GM18873 (cell line): ENCODE data around the gene MYO3B.
"Not testable (repeated sequence)": the region's sequence is repeated elsewhere in the genome, so short reads cannot be mapped to it uniquely, and the experiment has no call there.

Source experiments
- ATAC-seq: cut with Tn5 transposase; IDR thresholded peaks from one replicate; pipeline ENCODE4 v1.9.1; 2021; ENCODE audit warnings: mild to moderate bottlenecking, moderate library complexity, moderate number of reproducible peaks; ENCODE audit not compliant: unreplicated experiment, low FRiP score

MYO3B gene

GRCh38 chr2:170206805-170207407 is 29.0 kb downstream of the MYO3B start:
- ATAC-seq = no peak

- ATAC-seq = no peak
These were observed 30.0 kb downstream of the MYO3B start for GRCh38 chr2:170207901-170208300.

- no peak for ATAC-seq
These were observed 31.0 kb downstream of the MYO3B start for GRCh38 chr2:170208967-170209366.

DNA sequence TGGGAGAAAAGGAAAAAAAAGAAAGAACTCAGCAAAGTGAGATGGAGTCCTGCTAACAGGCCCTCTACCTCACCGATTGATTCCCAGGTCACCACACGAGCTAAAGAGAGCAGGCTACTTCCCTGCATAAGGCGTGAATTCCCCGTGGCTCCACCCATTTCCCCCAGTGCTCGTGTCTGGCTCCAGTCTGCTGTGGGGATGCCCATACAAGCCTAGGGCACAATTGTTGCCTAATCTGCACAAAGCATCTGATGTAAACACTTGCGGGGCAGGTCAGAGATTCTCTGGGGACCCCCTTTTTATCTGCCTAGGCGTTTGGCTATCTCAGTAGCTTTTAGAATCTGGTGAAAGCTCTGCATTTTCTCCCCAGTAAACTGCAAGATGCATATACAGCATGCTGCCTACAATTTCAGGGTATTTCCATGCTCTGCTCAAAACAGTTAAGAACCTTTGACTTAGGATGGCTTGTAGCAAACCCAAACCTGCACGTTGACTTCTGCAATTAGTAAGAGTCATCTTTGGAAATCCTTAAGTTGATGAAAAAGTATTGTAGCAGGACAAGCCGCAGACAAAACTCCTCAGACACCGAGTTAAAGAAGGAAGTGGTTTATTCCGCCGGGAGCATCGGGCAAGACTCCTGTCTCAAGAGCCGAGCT is 34.8 kb downstream of the MYO3B start:
- no peak for ATAC-seq

DNA sequence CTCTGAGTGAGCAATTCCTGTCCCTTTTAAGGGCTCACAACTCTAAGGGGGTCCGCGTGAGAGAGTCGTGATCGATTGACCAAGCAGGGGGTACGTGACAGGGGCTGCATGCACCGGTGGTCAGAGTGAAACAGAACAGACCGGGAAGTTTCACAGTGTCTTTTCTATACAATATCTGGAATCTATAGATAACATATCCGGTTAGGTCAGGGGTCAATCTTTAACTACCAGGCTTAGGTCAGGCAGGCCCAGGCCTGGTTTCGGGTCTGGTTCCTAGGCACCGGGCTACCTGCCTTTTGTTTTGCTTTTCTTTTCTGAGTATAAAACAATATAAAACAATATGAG is 35.3 kb downstream of the MYO3B start:
- ATAC-seq = not testable (repeated sequence)

GRCh38 chr2:170213651-170214050 is 35.7 kb downstream of the MYO3B start:
- no peak for ATAC-seq

GRCh38 chr2:170214309-170214948 is 36.5 kb downstream of the MYO3B start:
- ATAC-seq = peak; percentile 47

DNA sequence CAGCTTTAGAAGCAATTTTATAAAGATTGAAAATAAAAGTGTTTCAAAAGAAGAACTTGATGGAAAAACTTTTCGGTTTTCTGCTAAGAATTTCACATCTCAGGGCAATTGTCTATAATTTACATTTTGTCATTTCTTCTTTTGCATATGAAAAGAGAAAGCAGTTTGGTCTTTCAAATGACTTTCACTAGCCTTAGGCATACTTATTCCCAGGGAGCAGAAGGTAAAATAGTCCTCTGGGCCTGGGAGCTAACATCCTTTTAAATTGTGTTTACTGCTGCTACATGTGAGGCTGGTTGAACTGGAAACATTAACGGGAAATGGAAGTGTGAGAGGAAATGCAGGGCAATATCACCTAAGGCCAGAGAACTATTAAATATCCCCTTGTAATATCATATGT is 37.1 kb downstream of the MYO3B start:
- no peak for ATAC-seq

GRCh38 chr2:170216428-170216827 is 38.5 kb downstream of the MYO3B start:
- ATAC-seq = no peak

- ATAC-seq = no peak
These were observed 39.0 kb downstream of the MYO3B start for GRCh38 chr2:170216981-170217380.

DNA sequence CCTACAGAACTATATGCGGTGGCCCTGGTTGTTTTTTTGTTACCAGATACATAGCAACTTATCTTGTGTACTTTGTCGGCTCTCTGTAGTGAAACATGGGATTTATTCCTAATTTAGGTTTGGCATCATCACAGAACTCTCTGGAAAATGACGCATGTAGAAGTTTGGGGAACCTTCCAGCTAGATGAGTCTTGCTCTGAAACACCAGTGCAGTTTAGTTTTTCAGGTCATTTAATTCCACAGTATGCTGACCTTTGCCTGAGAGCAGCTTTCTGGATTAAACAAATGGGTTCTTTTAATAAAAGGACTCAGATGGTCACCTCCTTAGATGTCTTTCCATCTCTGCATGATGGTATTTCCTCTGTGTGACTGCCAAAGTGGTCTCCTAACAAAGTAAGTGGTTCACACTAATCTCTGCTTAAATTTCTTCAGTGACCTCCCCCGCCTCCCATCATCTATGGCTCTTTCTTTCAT is 39.9 kb downstream of the MYO3B start:
- ATAC-seq = no peak

DNA sequence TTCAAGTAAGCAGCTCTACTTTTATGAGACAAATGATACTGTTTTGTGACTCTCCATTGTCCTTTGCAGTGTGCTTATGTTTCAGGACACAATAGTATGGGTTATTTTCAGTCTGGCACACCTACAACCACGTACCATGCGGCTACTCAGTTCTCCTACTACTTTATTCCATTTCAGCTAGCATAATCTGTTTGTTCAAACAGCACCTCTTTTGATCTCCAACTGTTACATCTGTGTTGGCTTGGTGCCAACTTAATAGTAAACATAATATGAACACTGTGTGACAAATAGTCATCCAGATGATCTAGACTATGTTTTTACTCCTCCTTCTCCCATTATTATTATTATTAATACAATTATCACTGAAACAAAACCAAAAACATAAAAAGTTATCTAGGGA is 40.5 kb downstream of the MYO3B start:
- ATAC-seq = no peak

- ATAC-seq = no peak
These were observed 41.0 kb downstream of the MYO3B start for GRCh38 chr2:170218931-170219330.

DNA sequence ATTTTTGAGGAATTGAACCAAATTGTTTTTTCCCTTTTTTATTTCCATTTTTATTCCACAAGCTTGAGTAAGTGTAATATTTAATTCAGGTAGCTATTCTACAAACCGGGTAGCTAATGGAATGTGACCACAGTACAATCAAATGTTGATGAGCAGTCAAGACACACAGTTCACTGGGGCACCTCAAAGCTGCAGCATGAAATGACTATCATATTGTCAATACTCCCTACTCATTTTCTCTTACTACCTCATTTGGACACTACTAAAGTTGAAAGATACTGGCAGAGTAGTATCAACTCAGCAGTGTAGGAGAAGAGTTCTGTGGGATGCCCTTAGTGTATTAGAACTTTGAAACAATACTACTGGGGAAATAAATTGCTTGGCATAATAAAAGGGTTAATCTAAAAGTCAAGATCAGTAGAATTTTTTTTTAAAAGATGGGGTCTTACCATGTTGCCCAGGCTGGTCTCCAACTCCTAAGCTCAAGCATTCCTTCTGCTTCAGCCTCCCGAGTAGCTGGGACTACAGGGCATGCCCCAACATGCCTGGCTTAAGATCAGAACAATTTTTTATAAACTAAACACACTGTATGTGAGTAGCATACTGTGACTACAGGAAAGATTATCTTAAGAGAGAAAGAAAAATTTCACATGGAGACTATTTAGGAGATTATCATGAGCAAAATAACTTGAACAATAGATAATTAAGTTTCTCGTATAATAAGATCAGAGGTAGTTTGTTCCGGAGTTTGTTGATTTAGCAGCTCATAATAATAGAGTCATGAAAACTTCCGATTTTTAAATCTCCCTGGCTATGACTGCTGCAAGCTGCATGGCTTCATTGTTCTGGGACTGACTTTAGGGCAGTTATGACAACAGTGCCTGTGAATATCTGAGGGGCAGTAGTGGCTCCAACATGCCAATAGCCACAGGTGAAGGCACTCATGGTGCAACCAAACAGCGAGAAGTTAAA is 43.7 kb downstream of the MYO3B start:
- no peak for ATAC-seq

- no peak for ATAC-seq
These were observed 44.4 kb downstream of the MYO3B start for GRCh38 chr2:170222298-170222697.

DNA sequence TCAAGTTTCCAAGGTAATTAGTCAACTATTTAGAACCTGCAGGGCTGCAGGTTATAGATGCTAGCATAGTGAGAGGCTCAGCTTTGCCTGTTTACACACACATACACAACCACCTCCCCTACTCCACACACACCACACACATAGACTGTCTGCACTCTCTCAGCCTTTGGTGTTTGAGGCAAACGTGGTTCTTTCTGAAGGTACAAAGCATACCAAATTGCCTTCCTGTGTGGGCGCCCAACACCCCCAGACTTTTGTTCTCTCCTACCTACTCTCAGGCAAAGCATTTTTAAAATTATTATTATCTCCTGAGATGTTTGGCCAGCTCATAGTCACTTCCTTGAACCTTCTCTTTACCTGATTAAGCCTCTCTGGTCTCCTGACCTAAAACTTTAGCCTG is 44.9 kb downstream of the MYO3B start:
- no peak for ATAC-seq

GRCh38 chr2:170224692-170225294 is 46.8 kb downstream of the MYO3B start:
- no peak for ATAC-seq

DNA sequence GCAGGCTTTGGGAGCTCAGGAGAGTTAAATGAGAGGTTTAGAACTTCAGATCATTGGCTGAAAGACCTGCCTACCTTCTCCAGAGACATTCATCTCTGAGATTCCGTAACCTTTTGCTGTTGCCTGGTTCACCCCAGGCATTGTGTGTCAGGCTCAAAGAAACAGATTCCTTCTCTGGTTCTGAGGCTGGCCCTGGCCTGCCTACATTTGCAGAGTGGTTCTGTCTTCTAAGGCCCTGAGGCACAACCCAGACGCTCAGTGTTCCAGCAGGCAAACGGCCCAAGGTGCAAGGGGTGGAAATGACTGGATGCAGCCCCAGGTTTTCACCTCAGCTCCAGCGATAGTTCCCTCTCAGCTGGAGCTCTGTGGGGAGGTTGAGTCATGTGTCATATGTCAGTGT is 48.3 kb downstream of the MYO3B start:
- ATAC-seq = no peak

DNA sequence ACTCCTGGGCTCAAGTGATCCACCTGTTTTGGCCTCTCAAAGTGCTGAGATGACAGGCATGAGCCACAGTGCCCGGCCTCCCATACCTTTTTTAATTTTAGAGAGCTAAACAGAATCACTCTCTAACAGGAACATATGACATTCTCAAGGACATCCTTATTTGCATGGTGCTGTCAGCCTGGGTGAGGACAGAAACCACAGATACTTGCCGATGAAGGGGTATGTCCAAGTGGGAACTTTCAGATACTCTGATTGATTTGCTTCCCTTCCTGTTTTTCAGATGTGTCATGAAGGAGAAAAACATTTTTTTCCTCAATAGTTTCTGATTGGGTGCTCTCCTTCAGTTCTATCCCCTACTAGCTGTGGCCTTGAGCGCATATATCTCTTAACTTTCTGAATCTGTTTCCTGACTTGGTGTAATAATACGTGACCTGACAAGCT is 49.6 kb downstream of the MYO3B start:
- peak; percentile 81 for ATAC-seq

DNA sequence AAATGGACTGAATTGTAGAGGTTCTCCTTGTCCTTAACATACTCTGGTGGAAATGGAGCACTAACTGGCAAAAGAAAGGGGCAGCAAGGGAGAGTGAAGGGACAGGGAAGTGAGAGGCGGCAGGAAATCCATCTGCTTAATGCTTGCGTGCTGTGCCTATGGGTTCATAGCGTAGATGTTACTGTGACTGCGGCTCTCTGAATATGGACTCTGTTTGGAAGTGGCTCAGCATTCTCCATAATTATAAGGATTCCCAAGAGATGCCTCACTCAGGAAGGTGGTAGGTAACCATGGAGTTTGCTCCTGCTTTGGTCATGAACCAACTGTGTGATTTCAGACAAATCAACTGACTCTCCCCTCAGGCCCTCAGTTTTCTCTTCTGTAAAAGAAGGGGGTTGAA is 50.0 kb downstream of the MYO3B start:
- ATAC-seq = no peak
